Measurements from ENCODE around the gene ETV6.
A peak's percentile ranks its signal among the peaks of the same experiment; 100 is the strongest.

The ETV6 gene

DNA sequence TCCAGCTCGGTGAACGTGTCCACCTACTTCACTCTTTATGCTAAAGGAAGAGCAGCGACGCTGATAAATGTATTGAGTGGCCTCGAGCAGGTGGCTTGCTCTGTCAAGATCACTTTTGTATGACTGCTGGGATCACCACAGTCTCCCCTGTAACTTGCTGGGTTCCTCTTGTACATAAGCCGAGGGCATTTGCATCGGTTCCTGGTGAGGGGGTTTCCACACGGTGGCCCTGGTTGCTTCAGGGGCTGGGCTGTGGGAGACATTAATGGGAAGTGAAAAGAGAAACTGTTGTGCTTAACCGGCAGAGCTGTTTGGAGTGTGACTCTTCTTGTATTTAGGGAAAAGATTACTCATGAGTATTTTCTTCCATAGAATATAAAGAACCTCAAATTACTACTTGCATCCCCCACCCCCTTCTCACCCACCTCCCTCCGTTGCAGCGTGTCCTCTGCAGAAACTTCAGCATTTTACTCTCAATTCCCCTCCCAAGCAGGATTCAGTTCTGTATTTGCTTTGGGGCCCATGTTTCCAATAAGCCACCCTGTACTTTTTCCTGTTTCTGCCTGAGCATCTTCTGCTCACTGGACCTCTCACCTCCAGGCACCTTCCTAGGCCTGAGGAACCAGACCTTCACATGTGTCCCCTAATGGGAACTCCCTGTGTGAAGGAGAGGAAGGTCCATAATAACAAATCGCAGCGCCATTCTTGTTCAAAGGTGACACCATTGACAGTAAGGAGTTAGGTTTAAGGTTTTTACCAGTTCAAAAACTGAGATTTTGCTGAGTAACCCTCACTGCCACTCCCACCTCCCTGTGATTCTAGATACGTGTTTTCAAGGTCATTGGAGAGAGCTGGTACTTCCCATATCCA is 187.0 kb downstream of the ETV6 start:
- peak; percentile 82 for DNase-seq

DNA sequence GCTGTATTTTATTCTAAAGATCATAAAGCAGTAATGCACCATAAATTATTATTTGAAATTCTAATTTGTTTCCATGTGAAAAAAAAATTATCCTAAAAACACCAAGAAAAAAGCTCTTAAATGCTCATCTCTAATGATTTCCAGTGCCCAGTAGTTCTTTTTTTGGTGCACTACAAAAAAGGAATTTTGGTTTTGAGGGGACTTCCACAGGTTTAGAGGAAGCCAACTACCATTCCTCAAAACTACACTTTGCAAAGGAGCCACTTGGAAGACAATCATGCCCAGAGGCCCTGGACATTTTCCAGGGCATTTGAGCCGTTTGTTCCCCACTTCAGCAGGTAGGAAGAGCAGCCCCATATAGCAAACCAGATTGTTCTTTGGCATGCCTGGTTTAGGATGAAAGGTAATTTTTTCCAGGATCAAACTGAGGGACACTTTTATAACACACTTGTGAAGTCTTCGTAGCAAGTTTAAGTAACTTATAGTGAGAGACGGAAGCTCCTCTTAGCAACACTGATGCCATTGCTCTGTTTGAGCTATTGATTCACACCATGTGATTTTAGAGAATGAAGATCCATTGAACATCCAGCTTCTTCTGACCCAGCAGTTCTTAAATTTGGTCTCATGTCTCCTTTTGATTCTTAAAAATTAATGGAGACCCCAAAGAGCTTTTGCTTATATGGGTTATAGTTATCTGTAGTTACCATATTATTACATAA is 187.9 kb downstream of the ETV6 start:
- no peak for DNase-seq

DNA sequence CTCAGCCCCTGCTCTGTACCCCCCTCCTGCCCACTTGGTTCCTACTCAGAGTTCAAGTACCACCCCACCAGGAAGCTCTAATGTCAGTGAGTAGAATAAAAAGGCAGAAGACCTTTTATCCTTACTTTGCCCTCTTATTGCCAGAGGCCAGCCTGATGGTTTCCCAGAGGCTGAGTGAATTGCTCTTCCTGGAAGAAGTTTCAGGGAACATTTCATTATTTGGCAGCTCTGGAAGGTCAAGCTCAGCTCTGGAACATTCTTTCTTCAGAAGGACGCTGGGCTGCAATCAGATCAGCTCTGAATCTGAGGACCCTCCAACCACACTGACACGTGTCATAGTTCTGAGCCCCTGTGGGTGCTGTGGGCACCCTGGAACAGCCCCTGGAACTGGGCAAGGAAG is 188.9 kb downstream of the ETV6 start:
- no peak for DNase-seq

DNA sequence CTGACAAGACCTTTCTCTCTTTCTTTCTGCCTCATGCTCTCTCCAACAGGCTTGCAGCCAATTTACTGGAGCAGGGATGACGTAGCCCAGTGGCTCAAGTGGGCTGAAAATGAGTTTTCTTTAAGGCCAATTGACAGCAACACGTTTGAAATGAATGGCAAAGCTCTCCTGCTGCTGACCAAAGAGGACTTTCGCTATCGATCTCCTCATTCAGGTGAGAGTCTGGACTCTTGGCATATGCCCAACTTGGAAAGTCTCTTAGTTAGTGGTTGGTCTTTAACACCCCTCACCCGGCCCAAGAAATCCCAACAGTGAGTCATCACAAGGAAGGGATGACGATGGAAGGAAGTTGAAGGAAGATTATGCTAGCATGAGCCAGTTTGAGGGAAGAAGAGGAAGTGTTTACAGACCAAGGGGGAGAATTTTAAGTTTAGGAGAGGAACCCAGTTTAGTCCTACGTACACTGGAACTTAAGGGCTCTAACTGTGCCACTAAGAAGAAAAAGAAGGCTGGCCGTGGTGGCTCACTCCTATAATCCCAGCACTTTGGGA is 189.7 kb downstream of the ETV6 start:
- DNase-seq: no peak

DNA sequence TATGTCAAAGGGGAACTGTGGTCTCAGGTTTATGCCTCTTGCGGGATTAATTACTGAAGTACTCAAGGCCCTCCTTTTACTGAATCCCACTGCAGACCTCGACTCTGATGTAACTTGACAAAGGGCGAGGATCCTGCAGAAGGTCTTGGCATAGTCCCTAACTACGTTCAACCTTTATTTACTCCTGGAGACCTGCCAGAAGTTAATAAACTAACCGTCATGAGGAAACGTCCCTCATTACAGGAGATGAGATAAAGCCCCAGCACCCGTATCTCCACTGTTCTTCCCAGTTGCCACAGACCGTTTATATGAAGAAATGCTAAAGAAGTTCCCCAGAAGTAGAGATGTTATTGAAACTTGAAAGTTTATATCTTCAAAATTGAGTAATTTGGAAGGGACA is 190.9 kb downstream of the ETV6 start:
- DNase-seq: no peak

DNA sequence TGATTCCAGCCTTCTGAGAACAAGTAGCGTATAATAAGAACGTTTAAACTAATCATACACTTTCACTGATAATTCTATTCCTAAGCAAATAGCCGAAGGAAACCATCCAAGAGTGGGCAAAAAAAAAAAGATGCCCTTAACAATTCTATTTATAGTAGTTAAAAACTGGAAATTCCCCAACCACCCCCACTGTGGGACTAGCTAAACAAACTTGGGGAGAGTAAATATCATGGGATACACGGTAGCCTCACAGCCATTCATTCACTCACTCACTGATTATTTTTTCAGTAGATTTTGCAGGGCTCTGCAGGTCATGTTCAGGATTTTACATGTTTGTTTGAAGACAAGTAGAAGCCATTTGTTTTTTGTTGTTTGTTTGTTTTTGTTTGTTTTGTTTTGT is 197.0 kb downstream of the ETV6 start:
- no peak for DNase-seq

DNA sequence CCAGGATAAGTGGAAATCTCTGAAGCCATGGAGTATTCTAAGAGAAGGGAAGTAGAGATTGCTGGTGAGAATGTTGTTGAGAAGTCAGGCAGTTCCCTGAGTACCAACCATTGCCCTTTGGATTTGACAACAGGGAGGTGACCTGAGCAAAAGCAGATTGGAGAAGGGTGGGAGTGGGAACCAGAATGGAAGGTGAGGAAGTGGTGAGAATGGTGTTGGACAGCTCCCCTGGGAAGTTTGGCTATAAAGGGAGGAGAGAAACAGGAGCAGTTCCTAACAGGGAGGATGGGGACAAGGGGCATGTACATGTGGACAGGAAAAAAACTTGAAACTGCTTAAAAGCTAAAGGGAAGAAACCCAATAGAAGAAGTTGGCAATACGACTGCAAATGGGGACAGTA is 198.1 kb downstream of the ETV6 start:
- DNase-seq: no peak

DNA sequence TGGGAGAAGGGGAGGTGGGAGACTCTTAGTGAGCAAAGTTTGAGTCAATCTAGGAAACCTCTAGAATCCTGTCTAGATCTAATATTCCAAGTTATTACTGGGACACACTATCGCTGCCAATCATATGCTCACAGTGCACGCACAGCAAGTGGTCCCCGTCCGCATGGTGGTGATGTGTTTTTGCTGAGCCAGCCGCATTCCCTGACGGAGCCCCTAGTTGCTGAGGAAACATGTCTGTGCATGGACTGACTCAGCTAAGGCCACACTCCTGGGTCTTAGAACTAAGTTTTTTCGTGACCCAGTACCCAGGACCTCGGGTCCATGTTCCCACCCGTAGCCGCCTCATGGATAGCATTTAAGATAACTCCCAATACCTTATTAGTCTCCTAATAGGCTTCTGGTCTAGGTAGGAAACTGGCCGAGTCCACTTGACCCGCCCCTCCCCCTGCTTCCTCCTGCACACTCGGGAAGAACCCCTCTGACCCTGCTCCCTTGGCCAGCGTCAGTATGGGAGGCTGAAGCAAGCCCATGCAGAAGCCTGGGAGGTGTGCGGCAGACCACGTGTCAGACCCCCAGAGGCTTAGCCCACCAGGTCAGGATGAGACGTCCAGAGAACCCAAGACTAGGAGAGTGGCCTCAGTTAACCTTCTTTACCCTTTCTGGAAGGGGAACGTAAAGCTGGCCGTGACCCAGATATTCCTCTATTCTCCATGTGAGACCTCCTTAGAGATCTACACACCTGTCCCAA is 200.5 kb downstream of the ETV6 start:
- no peak for DNase-seq

DNA sequence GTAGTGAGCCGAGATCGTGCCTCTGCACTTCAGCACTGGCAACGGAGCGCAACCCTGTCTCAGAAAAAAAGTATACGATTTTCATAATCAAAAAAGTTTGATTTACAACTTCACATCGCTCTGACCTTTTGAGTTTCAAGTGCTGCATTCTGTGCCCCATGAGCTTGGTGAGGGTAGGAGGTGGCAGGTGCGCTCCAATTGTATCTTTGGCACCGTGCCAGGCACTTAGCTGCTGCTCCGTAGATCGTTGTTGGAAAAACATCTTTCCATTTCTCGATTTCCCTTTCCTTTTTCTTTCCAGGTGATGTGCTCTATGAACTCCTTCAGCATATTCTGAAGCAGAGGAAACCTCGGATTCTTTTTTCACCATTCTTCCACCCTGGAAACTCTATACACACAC is 203.7 kb downstream of the ETV6 start:
- no peak for DNase-seq

DNA sequence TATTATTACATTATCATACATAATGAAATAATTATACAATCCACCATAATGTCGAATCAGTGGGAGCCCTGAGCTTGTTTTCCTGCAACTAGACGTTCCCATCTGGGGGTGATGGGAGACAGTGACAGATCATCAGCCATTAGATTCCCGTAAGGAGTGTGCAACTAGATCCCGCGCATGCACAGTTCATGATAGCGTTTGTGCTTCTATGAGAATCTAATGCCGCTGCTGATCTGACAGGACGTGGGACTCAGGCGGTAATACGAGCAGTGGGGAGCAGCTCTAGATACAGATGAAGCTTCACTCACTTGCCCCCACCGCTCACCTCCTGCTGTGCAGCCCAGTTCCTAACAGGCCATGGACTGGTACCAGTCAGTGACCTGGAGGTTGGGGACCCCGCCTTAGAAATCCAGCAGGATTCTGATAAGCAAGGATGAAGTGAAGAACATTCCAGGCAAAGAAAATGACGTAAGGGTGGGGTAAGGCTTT is 204.6 kb downstream of the ETV6 start:
- no peak for DNase-seq

DNA sequence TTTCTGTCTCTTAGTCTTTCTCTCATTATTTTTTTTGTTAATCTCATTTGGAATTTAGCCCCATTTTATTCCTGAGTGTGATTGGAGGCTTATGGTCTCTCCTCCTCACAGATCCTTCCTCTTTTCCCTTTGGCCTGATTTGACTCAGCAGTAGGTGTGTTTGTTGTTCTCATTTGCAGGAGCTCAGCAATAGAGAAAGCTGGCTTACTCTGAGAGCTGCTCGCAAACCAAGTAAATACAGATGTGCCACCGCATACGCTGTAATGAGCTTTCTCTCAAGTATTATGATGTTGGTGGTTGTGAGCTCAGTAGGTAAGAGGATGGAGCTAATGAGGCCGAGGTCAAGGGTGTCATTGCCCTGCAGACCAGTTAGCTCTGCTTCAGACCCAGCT is 206.5 kb downstream of the ETV6 start:
- DNase-seq: no peak

DNA sequence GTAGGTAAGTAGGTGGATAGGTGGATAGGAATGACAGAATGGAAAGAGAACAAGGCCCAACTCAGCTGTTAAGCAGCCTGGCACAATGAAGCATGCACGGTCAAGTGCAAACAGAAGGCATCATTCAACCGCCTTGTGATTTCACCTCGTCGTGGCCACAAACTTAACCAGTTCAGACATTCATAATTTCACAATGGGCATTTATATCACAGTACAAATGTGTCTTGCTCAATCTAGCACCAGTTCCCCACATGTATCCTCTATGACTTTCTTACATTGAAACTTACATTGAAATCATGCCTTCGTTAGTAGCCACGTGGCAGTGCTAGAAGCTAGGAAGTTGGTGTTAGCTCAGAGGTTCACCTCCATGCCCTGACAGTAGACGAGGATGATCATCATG is 207.5 kb downstream of the ETV6 start:
- no peak for DNase-seq

DNA sequence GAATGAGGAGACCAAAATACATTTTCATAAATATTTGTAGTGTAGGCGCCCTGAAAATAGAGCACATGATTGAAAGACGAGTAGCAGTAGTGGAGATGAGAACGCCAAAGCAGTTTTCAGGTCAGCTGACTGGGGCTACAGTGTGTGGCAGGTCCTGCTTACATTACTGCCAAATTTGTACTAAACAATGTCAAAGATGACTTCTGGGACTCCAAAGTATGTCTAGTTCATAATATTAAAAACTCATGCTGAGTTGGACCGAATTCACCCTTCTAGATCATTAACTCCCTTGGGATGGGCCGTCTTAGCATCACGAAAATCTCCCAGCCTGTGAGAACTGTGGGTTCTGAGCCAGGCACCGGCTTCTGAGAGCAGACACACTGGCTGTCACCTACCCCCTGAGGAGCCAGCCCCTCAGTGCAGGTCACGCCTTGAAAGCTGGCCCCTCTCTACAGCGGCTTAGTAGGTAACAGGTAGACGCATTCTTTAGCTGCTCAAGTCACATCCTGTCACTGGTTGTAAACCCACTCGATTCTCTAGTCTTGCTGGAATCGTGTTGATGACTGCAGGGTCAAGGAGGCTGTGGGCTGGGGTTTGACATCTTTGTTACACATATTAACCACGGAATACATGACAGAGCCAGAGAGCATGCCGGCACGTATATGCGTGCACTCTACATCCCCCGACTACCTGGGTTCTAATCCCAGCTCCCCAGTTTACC is 210.4 kb downstream of the ETV6 start:
- DNase-seq: peak; percentile 59

DNA sequence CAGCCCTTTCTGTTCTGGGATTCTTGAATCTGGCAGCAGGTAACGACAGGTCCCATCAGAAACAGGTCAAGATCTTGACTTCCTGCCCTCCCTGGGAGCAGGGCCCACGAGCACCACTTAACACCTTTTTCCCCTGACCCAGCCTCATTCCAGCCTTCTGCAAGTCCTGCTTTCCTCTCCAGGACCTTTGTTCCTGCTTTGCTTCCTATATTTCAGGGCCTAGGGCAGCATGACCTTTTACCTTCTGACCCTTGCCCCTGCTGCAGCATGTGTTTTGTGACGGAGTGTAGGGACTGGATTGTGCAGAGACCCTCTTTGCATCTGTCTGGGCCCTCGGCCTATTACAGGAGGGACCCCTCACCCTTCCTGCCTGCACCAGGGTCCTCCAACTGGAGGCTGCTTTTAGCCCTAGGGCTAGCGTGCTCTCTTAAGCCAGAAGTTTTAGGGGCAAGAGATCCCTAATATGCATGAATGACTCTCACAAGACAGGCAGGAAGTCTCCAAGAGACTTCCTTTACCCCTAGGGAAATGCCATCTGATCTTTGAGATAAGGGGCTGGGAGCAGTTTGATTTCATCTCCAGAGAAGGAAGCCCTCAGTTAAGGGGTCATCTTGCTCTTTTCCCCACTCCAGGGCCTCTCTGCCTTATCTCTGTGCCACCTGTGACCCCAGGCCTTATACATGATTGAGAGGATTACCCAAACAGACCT is 211.8 kb downstream of the ETV6 start:
- no peak for DNase-seq

DNA sequence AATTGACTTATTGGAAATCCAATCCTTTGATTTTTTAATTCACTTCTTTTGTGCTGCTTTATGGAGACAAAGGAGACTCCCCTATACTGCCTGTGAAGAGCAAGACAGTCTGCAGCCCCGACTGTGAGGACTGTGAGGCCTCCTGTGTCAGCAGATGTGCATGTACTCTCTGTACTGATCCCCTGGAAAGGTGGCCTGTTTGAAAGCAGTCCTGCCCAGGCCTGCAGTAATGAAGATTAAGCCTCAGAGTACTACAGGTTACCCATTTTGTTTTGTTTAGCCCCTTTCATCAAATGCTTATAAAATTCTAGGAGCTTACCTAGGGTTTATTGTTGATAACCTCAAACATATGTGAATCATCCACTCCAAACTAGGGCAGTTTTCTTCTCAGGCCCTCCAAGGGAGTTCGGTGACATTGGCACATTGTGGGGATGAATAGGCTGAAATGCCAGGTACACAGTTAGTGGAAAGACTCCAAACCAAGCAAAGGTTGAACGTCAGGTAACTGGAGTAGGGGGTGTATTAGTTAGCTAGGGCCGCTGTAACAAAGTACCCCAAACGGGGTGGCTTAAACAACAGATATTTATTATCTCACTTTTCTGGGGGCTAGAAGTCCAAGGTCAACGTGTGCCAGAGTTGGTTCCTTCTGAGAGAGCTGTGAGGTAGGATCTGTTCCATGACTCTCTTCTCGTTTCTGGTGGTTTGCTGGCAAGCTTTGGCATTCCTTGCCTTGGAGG is 212.6 kb downstream of the ETV6 start:
- no peak for DNase-seq

DNA sequence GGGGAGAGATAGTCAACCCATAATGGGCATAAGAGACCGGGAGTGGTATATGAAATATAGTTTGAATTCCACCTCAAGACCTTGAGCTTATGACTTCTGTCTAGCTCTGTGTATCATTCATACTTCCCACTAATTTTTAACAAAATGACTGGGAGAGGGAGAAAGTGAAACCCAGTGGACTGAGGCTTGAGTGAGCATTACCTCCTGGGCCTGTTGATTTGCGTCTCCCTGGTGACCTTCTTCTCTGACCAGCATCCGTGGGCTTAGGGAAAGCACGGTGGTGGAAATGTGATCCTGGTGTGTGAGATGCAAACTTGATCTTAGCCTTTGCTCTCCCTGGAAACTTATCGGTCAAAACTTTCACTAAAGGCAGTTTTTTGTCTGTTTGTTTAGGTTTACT is 213.3 kb downstream of the ETV6 start:
- no peak for DNase-seq

DNA sequence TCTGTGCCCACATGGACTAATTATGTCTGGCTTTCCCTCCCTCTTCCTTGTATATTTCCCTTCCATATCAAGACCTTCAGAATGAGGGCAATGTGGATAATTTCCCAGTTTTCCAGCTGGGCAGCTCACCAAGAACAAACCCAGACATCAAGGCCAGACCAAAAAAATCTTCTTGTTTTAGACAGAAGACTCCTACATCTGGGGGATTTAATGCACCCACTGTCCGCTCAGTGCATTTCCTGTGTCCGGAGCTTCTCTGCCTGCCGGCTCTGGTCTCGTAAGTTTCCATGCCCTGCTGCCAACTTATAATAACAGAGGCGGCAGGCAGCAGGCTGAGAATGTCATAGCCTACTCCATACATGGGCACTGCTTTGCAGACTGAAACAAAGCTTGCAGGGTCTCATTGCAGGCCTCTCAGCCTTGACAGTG is 214.0 kb downstream of the ETV6 start:
- DNase-seq: no peak

DNA sequence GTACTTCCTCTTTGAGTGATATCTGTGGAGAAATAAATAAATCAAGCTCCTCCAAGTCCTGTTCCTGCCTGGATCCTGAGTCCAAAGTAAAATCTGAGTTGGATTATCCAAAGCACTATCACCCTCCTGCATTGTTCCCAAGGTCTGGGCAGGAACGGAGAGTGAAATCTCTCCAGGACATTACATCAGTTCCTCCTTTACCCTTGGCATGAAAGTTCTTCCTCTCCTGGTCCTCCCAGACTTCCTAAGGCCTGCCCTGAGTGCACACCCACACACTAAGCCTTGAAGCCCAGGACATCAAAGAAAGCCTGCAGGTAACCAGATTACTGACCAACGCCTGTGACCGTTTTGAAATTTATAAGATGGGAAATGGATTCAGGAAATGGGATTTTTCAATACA is 214.5 kb downstream of the ETV6 start:
- no peak for DNase-seq

DNA sequence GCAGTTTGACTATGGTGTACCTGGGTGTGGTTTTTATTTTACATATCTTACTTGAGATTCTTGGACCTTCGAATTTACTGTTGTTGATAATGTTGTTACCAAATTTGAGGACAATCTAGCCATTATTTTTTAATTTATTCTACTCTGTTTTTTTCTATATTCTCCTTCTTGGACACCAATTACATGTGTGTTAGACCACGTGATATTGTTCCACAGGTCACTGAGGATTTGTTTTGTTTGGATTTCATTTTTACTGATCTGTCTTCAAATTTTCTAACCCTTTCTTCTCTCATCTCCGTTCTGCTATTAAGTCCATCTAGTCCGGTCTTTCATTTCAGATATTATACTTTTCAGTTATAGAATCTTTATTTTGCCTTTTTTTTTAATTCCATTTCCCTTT is 216.3 kb downstream of the ETV6 start:
- no peak for DNase-seq

DNA sequence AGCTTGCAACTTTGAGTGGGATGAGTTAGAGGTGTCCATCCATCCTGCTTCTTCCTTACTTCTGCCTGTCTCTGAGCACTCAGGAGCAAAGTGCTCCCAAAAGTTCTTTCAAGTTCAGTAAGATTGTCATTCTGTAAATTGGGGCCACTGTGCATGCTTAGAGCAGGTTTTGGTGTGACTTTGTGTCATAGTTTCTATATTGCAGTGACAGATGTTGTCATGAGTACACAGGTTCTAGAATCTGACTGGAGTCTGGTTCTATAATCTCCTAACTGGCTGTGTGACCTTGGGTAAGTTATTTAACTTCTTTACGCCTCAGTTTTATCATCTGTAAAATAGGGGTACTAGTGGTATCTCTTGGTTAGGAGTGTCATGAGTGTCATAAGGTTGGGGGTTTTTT is 218.6 kb downstream of the ETV6 start:
- no peak for DNase-seq

DNA sequence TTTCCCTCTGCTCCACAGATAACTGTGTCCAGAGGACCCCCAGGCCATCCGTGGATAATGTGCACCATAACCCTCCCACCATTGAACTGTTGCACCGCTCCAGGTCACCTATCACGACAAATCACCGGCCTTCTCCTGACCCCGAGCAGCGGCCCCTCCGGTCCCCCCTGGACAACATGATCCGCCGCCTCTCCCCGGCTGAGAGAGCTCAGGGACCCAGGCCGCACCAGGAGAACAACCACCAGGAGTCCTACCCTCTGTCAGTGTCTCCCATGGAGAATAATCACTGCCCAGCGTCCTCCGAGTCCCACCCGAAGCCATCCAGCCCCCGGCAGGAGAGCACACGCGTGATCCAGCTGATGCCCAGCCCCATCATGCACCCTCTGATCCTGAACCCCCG is 219.9 kb downstream of the ETV6 start:
- DNase-seq: no peak

Data from activated CD4-positive, alpha-beta T cell treated with anti-CD3 and anti-CD28 coated beads for 48 hours (primary cell).